BE2C (cell line): ENCODE results near the gene MEGF11.

Source experiments
- DNase-seq: peaks from one replicate; pipeline ENCODE4 v3.0.0-alpha.2; 2020
- H3K27me3 ChIP-seq: fragments of 250-450 bp; sonication (Bioruptor Pico); 2 replicates; pipeline ENCODE4 v1.5.1; 2020; ENCODE audit warnings: mild to moderate bottlenecking
- H3K36me3 ChIP-seq: fragments of 250-450 bp; sonication (Bioruptor Pico); 2 replicates; pipeline ENCODE4 v1.5.1; 2020; ENCODE audit warnings: mild to moderate bottlenecking
- H3K4me1 ChIP-seq: fragments of 250-450 bp; sonication (Bioruptor Pico); 2 replicates; pipeline ENCODE4 v1.5.1; 2020
- H3K4me3 ChIP-seq: 2 replicates; pipeline ENCODE4 v1.5.1; 2011; ENCODE audit warnings: low read depth, low read length
- H3K9me3 ChIP-seq: fragments of 250-450 bp; sonication (Bioruptor Pico); 2 replicates; pipeline ENCODE4 v1.5.1; 2020
- TF ChIP-seq, protein P1 (sequence below): IDR thresholded peaks from 2 replicates; pipeline ENCODE4 v1.5.1; 2012; ENCODE audit warnings: mild to moderate bottlenecking, low read depth, low read length

The MEGF11 gene

DNA sequence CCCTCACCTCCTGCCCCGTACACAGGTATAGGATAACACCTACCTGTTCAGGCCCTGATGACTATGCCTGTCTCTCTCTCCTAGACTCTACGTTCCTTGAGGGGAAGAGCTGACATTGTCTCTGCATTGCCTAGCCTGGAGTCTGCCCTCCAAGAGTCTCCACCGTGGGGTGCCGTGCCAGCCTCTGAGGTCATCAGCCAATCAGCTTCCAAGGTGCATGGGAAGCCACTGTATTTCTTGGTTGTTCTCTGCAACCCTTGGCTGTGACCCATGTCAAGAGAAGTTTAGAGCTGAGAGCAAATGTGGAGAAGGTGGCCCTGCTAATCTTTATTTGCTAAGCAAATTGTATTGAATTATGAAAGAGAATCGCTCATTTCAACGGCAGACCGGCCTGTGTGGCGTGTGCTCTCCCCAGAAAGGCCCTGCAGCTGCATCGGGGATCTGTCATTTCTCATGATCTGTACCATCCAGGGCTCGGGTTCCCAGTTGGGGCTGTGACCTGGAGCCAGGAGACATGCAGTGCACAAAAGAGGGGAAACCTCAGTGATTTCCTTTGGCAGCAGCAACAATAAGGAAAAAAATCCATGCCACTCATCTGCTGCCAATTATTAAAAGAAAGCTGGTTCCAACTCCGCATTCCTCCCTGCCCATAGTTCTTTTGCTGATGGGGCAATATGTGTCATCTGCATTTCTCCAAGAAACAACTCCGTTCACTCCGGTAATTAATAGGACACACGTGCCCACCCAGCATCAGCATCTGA is 182.2 kb downstream of the MEGF11 start:
- H3K9me3 ChIP-seq, result no peaks in the 10 kb centered on the region
- H3K4me1 ChIP-seq, result no peaks in the 10 kb centered on the region
- H3K36me3 ChIP-seq, result no peaks in the 10 kb centered on the region
- DNase-seq, result no peak
- H3K27me3 ChIP-seq, result no peaks in the 10 kb centered on the region
- TF ChIP-seq, protein P1, sequence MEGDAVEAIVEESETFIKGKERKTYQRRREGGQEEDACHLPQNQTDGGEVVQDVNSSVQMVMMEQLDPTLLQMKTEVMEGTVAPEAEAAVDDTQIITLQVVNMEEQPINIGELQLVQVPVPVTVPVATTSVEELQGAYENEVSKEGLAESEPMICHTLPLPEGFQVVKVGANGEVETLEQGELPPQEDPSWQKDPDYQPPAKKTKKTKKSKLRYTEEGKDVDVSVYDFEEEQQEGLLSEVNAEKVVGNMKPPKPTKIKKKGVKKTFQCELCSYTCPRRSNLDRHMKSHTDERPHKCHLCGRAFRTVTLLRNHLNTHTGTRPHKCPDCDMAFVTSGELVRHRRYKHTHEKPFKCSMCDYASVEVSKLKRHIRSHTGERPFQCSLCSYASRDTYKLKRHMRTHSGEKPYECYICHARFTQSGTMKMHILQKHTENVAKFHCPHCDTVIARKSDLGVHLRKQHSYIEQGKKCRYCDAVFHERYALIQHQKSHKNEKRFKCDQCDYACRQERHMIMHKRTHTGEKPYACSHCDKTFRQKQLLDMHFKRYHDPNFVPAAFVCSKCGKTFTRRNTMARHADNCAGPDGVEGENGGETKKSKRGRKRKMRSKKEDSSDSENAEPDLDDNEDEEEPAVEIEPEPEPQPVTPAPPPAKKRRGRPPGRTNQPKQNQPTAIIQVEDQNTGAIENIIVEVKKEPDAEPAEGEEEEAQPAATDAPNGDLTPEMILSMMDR, result no peak
- no peak overlapping the region for H3K4me3 ChIP-seq

DNA sequence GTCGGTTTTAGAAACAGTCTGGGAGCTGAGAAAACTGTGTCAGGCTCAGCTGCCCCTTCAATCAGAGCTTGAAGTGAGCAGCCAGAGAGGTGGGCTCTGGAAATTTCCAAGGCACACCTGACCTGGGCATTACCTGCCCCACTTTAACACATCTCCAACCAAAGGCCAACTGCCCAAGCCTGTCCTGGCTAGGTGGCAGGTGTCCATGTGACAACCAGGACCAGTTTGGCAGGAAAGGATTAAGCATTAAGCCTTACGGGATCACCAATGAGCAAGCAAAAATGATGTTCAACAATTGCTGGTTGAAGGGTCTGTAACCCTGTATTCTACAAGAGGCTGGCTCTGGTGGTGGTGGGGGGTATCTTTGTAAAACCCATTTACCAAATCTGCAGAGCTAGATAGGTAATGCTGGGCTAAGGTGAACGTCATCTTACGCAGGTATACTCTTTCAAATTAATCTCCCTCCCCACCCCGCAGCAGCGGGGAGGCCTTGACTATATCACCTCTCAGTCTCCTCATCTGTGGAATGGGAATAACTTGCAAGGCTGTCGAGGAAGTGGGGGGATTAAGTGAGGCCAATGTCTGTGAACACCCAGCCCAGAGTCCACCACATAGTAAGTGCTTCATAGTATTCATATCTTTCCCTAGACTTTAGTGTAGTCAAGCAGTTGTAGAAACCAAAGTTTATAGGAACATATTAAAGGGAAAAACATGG is 183.2 kb downstream of the MEGF11 start:
- H3K4me1 ChIP-seq, result no peaks in the 10 kb centered on the region
- TF ChIP-seq, protein P1, result no peak
- H3K27me3 ChIP-seq, result no peaks in the 10 kb centered on the region

DNA sequence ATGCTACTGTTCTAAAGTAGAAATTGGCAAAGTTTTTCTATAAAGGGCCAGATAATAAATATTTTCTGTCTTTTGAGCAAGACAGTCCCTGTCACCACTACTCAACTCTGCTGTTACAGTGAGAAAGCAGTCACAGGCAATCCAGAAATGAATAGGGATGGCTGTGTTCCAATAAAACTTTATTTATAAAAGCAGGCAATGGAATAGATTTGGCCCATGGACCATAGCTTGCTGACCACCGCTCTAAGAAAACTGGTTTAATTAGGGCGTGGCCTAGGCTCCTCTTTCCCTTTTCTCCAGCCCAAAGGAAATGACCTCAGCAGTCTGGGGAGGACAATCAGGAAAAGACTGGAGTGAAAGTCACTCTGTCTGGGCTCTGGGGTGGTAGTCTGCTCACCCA is 183.8 kb downstream of the MEGF11 start:
- TF ChIP-seq, protein P1, result no peak
- H3K36me3 ChIP-seq, result no peaks in the 10 kb centered on the region
- no peak overlapping the region for H3K4me3 ChIP-seq
- H3K4me1 ChIP-seq, result no peaks in the 10 kb centered on the region
- no peaks in the 10 kb centered on the region for H3K9me3 ChIP-seq
- H3K27me3 ChIP-seq, result no peaks in the 10 kb centered on the region
- DNase-seq, result no peak

More for the DNA sequence above, 183.2 kb downstream of the MEGF11 start:
- no peaks in the 10 kb centered on the region for H3K36me3 ChIP-seq
- no peak for DNase-seq
- no peaks in the 10 kb centered on the region for H3K9me3 ChIP-seq
- no peak overlapping the region for H3K4me3 ChIP-seq

DNA sequence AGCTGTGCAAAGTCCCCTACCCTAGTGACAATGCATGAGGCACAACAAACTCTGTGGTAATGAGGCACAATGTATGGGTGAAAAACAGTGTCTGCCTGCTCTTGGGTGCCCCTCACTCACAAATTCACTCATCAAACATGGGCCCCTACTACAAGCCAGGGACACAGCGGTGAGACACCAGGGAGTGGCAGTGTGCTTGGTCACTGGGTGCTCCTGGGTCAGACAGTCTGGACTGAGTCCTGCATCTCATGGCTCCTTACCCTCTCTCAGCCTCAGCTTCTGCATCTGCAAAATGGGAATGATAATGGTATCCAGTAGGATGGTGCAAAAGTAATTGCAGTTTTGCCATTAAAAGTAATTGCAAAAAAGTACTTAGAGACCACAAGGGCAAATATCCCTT is 184.7 kb downstream of the MEGF11 start:
- TF ChIP-seq, protein P1, result no peak
- no peaks in the 10 kb centered on the region for H3K27me3 ChIP-seq
- DNase-seq, result no peak
- no peaks in the 10 kb centered on the region for H3K36me3 ChIP-seq
- H3K4me1 ChIP-seq, result no peaks in the 10 kb centered on the region
- H3K9me3 ChIP-seq, result no peaks in the 10 kb centered on the region
- H3K4me3 ChIP-seq, result no peak overlapping the region

DNA sequence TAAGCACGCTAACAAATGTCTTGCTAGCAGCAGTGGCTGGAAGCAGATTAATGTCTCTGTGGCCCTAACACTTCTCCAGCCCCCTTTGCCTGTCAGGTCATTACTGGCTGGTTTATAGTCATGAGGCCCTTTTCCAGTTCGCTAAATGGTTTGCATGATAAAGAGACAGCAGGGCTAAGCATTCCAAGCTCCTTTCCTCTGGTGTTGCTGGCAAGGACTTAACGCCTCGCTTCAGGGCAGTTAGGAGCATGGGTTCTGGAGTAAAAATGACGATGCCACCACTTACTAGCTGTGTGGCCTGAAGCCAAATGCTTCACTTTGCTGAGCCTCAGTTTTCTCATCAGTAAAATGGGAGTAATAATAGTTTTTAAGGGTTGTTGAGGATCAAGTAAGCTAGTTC is 185.9 kb downstream of the MEGF11 start:
- Histone ChIP-seq H3K4me1 (no peaks in the 10 kb centered on the region), H3K27me3 (no peaks in the 10 kb centered on the region), H3K4me3 (no peak overlapping the region), H3K36me3 (no peaks in the 10 kb centered on the region), H3K9me3 (no peaks in the 10 kb centered on the region)
- DNase-seq, result no peak
- TF ChIP-seq, protein P1, result no peak

DNA sequence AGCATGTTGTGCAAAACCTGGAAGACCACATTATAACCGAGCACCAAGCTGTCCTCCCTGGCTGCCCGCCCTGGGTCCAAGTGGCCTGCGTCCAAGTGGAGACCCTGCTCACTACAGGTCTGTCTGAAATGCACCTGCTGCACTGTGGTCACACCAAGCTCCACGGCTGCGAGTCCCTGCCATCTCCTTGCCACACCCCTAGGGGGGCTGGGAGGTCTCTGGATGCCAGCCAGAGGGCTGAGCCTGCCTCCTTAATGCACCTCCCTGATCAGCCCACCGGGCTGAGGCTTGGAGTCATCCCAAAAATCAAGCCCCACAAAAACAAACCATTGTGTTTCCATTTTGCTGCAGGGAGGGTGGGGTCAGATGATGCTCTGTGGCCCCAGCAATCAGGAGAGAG is 187.1 kb downstream of the MEGF11 start:
- H3K4me3 ChIP-seq, result no peak overlapping the region
- no peaks in the 10 kb centered on the region for H3K36me3 ChIP-seq
- TF ChIP-seq, protein P1, result no peak
- no peaks in the 10 kb centered on the region for H3K27me3 ChIP-seq
- no peaks in the 10 kb centered on the region for H3K4me1 ChIP-seq
- DNase-seq, result no peak
- no peaks in the 10 kb centered on the region for H3K9me3 ChIP-seq
